SK-N-MC (cell line): ENCODE data around the gene SPEM1.

ENCODE experiments used
- EZH2 ChIP-seq: fragments of 200-600 bp; sonication (generic); IDR thresholded peaks from one replicate; pipeline ENCODE4 v1.6.1; 2017; ENCODE audit warnings: antibody characterized with exemption
- FOXP2 ChIP-seq: optimal IDR thresholded peaks from 2 replicates; pipeline ENCODE3; 2011; ENCODE audit warnings: mild to moderate bottlenecking, moderate library complexity; ENCODE audit not compliant: insufficient read depth; ENCODE audit errors: extremely low read length, control extremely low read depth
- POLR2AphosphoS5 ChIP-seq: IDR thresholded peaks from 2 replicates; pipeline ENCODE4 v1.6.1; 2012; ENCODE audit warnings: mild to moderate bottlenecking, low read depth, low read length, borderline replicate concordance

DNA sequence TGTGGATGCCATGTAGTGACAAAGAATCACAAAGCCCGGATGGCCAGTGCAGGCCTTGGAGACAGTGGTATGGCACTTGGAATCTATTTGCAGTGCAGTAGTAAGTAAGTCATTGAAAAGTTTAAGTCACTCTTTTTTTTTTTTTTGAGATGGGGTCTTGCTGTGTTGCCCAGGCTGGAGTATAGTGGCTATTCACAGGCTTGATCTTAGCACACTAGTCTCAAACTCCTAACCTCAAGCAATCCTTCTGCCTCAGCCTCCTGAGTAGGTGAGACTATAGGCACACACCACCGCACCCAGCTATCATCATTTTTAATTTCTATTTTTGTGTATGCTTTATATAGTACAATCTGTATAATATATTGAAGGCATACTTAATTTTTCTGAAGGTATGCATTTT lies 21.5 kb upstream of the SPEM1 start:
- TF ChIP-seq EZH2, result no peak
- TF ChIP-seq POLR2AphosphoS5, result no peak
- no peak for TF ChIP-seq FOXP2
